Osteocyte (in vitro differentiated cells): ENCODE data around the gene MVD. TPM values are rescaled to one million over a fixed set of nuclear protein-coding genes. Genes with fewer than 3 reads are reported as not detected.

Source experiments
- DNase-seq: peaks from one replicate; pipeline ENCODE4 v3.0.0; 2021; ENCODE audit warnings: mixed read lengths; ENCODE audit not compliant: unreplicated experiment; ENCODE audit errors: extremely low spot score
- H3K27ac Mint-ChIP-seq: one replicate; pipeline ENCODE4 v1.8.0; 2021; ENCODE audit warnings: mild to moderate bottlenecking, mixed read lengths; ENCODE audit not compliant: unreplicated experiment
- H3K27me3 Mint-ChIP-seq: one replicate; pipeline ENCODE4 v1.8.0; 2021; ENCODE audit warnings: mixed read lengths; ENCODE audit not compliant: unreplicated experiment
- H3K36me3 Mint-ChIP-seq: one replicate; pipeline ENCODE4 v1.8.0; 2021; ENCODE audit warnings: mixed read lengths; ENCODE audit not compliant: unreplicated experiment
- H3K4me1 Mint-ChIP-seq: one replicate; pipeline ENCODE4 v1.8.0; 2021; ENCODE audit warnings: mixed read lengths; ENCODE audit not compliant: unreplicated experiment
- H3K4me3 Mint-ChIP-seq: one replicate; pipeline ENCODE4 v1.8.0; 2021; ENCODE audit warnings: mild to moderate bottlenecking, moderate library complexity, mixed read lengths; ENCODE audit not compliant: unreplicated experiment
- H3K9me3 Mint-ChIP-seq: one replicate; pipeline ENCODE4 v1.8.0; 2021; ENCODE audit warnings: mixed read lengths; ENCODE audit not compliant: unreplicated experiment
- CTCF ChIP-seq: fragments of 200-600 bp; sonication (generic); IDR thresholded peaks from 2 replicates; pipeline ENCODE4 v1.5.0; 2021; ENCODE audit warnings: antibody characterized with exemption, mild to moderate bottlenecking, moderate library complexity
- total RNA-seq: library from RNA; stranded (reverse); gene quantifications from 2 replicates; pipeline ENCODE4 v1.2.1, GENCODE V29; 2021

MVD gene
- total RNA-seq, 1 donor from 2014 or later = 32.8 TPM

GRCh38 chr16:88651276-88651988 is 11.5 kb downstream of the MVD start:
- no peak for DNase-seq
- peak overlapping the region; percentile 63 for H3K27ac Mint-ChIP-seq
- no peaks in the 10 kb centered on the region for H3K27me3 Mint-ChIP-seq
- H3K36me3 Mint-ChIP-seq = peaks cover 7% of the 10 kb centered on the region
- peaks cover 15% of the 10 kb centered on the region for H3K4me1 Mint-ChIP-seq
- H3K4me3 Mint-ChIP-seq = peak overlapping the region; percentile 68
- no peaks in the 10 kb centered on the region for H3K9me3 Mint-ChIP-seq
- TF ChIP-seq CTCF = no peak

DNA sequence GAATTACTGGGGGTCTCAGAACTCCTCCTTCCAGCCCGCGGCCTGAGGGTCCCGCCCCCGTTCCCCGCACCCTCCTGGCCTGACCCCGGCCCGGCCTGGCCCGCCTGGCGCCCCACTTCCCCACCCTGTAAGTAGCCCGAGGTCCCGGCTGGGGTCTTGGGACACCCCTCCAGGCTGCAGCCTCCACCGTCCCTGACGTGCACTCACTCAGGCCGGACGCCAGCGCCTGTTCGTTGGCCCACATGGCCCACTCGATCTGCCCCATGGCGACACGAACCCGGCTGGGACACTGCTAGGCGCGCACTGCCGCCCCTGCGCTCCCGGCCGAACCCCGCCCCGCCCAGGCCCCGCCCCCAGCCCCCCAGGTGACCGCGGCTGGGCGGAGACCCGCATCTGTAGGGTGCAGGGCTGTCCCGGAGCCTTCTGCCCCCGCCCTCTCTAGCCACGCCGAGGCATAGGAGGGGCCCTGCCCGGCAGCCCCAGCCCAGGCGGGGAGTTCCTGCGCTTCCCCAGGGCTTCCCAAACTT is 12.1 kb downstream of the MVD start, which contains the start of gene CYBA:
Gene CYBA, minus strand, starts transcription at position 305 of the 527 bp plus-strand sequence. Its CDS starts 40 bp downstream, at position 265.
- DNase-seq = no peak
- no peak for TF ChIP-seq CTCF
- Mint-ChIP-seq H3K9me3 (no peaks in the 10 kb centered on the region), H3K27ac (peak within 1 kb of the TSS; percentile 63), H3K4me3 (peak within 1 kb of the TSS; percentile 74), H3K27me3 (no peaks in the 10 kb centered on the region), H3K36me3 (peaks cover 7% of the 10 kb centered on the region), H3K4me1 (peaks cover 15% of the 10 kb centered on the region)

GRCh38 chr16:88649924-88650748 is 12.8 kb downstream of the MVD start:
- no peak overlapping the region for H3K27ac Mint-ChIP-seq
- H3K4me1 Mint-ChIP-seq = peaks cover 15% of the 10 kb centered on the region
- peak; percentile 83 for DNase-seq
- TF ChIP-seq CTCF = no peak
- peak overlapping the region; percentile 74 for H3K4me3 Mint-ChIP-seq
- H3K27me3 Mint-ChIP-seq = no peaks in the 10 kb centered on the region
- no peaks in the 10 kb centered on the region for H3K9me3 Mint-ChIP-seq
- H3K36me3 Mint-ChIP-seq = peaks cover 6% of the 10 kb centered on the region

DNA sequence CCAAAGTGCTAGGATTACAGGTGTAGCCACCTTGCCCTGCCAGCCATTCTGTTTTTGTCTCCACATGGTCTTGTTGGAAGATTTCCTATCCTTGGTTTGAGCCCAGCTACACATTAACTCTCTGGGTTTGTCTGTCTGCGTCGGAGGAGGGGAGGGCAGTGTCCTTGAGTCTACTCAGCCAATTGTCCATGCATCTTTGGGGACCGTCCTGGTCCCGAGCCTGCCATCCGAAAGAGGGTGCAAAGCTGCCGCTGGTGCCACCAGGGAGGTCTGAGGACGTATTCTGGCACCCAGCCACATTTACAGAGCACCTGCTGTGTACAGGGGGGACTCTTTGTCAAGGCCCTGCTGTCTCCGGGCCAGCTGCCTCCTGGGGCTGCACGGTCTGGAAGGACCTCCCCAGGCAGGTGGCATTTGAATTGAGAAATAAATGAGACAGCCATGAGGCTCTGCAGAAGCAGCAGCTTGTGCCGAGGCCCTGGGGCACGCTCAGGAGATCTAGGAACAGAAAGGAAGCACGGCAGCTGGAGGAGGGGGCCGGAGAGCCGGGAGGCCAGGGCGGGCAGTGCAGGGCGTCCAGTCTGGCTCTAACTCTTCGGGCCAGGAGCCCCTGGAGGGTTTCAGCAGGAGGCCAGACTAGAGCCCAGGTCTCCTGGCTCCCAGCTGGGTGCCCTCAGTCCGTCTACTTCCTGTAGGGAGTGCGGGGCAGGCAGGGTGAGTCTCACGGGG is 13.5 kb downstream of the MVD start:
- no peak overlapping the region for H3K27ac Mint-ChIP-seq
- no peaks in the 10 kb centered on the region for H3K9me3 Mint-ChIP-seq
- DNase-seq = no peak
- TF ChIP-seq CTCF = no peak
- H3K4me3 Mint-ChIP-seq = peak overlapping the region; percentile 40
- H3K27me3 Mint-ChIP-seq = no peaks in the 10 kb centered on the region
- H3K4me1 Mint-ChIP-seq = peaks cover 15% of the 10 kb centered on the region
- peaks cover 1% of the 10 kb centered on the region for H3K36me3 Mint-ChIP-seq
